CD4-positive, alpha-beta T cell treated with Interleukin-12 subunit alpha and Interleukin-12 subunit beta, for 1 hour (primary cell): ENCODE data around the gene ADAMTS16.

ENCODE experiments used
- DNase-seq: peaks from one replicate; pipeline ENCODE4 v3.0.0-alpha.2; 2020

Gene ADAMTS16

DNA sequence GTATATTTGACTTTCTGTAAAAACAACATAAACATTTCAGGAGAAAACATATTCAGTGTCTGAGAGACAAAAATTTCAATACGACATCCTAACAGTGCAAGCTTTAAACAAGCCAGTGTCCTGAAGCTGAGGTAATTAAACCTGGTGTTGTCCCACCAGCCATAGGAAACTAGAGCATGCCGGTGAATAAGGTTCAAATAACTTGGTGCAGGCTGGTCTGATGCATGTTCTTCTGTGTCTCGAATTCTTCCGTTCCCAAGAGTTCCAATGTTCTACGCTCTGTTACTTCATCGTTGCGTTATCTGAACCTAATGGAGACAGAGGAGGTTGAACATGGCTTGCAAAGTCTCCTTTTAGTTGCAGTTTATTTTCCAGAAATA lies 48.9 kb downstream of the ADAMTS16 start:
- no peak for DNase-seq

DNA sequence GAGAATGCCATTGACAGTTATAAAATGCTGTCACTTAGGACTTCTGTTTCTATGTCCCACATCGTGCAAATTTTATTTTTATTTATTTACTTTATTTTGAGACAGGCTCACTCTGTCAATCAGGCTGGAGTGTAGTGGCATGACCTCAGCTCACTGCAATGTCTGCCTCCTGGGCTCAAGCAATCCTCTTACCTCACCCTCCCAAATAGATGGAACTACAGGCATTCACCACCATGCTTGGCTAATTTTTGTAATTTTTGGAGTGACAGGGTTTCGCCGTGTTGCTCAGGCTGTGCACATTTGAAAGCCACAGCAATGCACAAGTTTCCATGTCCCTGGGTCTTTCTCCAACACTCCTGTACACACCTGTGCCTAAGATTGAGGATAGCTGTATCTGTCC lies 51.8 kb downstream of the ADAMTS16 start:
- no peak for DNase-seq

DNA sequence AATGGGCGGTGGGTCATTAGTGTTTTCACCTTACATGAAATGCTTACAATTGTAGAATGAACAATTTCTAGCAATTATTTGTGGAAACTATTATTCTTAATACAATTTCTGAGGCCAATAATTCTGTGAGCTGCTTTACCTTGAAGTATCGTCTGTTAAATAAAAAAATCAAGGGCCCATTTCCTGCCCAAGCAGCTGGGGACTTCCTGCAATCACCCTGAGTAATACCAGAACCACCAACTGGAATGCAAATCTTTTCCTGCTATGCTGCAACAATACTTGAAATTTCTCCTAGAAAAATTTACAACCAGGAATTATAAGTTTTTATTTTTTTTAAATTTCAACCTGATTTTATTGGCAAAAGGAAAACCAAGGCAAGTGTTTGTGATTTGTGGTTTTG lies 52.6 kb downstream of the ADAMTS16 start:
- DNase-seq = no peak

DNA sequence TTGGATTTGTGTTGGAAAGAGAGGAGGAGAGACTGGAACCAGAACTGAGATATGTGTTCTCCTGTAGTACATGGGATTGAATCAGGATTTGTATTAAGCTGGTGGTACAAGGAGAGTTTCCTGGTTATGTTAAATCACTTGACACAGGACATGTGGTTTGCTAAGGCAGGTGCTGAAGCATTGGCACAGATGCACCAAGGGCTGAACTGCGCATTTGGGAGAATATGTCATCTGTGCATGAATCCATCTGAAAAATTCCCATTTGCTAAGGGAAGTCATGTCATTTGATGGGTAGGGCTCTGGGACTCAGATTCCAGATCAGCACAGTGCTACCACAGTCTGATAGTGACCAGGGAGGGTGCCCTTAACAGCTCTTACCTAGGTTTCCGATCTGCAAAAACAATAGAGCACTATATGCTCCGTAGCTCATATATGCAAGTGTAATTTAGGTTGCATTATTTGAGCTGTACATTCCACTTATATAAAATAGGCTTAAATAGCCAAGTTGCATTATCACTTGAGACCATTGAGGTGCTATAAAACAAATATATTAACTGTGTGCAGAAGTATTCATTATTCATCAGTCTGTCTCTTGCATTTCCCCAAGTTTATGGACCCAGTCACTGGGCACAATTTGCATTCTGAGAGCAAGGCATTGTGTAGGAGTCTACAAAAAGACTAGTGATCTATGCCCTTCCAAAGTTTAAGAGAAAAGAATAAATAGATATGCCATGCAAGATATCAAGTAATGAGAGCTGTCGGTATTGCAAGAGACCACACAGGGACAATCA lies 55.2 kb downstream of the ADAMTS16 start:
- no peak for DNase-seq

DNA sequence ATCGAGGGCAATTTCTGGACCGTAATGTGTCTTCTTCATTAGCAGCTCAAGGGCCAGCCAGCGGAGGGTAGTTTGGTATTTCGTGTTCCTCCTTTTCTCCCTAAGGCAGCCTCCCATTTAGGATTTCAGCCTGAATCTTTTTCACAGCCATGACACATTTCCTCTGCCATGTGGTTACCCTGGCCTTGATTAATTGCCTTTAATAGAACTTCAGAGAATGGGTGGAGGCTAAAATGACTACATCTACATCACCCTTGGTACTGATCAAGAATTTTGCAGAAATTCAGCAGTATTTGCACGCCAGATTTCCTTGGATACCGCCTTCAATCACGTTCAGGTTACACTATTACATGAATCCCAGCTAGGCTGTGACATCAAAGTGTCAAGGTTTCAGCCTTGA lies 58.0 kb downstream of the ADAMTS16 start:
- DNase-seq = no peak

DNA sequence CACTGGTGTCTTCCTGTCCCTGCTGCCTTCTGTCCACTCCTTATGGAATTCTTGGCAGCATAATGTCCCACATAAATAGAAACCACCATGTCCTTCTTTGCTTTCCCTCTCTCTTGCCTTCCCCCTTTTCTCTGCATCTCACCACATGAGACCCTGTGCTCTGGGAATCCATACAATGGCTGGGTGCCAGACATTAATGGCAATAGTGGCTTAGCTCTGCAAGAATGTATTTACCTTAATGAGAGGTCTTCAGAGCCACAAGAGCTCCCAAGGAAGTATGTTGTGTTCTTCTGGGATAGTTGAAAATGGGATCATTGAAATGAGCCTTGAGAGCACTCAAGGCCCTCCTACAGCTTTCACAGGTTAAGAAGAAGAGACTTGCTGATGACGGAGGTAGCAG lies 58.7 kb downstream of the ADAMTS16 start:
- DNase-seq = no peak

DNA sequence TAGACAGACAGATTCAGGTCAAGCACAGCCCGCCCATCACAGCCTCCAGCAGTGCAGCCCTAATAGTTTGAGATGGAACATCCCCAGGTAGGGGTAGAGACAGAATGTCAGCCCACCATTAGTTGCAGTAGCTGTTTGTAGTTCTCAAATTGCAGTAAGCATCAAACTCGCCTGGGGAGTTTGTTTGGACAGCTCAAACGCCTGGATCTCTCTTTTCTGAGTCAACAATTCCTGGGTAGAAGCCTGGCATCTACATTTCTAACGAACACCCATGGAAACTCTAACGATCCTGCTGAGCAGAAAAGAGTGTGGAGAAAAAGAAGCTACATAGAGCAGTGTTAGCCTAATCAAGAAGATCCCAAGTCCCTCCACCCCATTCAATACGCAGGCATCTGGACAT lies 59.4 kb downstream of the ADAMTS16 start:
- no peak for DNase-seq

DNA sequence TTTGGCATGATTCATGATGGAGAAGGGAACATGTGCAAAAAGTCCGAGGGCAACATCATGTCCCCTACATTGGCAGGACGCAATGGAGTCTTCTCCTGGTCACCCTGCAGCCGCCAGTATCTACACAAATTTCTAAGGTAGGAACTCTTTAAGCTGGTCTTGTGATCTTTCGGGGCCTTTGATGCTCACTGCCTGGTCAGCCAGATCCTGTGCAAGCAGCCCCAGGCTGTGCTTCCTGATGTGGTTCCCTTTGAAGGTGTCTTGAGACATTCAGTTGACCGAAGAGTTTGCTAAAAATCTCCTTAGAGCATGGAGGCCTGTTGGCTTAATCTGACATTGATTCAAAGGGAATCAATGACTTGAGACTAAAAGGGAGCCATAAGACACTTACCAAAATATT lies 60.0 kb downstream of the ADAMTS16 start:
- no peak for DNase-seq

DNA sequence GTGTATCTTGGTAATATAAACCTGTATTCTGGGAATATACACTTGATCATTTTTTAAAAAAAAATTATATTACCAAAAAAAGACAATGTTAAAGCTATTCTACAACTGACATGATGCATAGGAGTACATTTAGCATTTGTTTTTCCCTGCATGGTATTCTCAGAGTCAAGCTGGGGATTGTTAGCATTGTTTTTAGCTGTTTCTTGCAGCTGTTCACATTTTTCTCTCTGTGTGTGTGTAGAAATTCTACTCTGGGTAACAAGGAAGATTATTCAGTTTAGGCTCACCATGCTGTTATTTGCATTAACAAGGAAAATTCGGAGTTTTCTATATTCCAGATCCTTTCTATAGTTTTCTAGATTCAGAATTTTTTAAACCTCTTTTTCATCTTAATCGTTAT lies 62.2 kb downstream of the ADAMTS16 start:
- DNase-seq = no peak

DNA sequence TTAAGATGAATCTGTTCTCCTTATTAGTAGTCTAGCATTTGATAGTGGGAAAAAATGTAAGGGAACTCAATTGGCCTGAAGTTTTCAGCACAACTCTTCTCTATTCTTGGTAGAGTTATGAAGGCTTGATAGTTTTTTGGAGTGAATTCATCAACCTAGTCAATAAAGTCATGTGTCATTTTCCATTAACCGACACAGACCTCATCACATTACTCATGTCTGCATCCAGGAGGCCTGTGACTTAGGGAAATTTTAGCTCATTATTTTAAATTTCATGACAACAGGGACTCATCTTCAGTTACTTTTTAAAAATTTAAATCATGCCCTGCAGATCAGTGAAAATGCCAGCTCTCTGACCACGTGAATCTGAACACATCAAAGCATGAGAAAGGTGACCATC lies 63.3 kb downstream of the ADAMTS16 start:
- no peak for DNase-seq

DNA sequence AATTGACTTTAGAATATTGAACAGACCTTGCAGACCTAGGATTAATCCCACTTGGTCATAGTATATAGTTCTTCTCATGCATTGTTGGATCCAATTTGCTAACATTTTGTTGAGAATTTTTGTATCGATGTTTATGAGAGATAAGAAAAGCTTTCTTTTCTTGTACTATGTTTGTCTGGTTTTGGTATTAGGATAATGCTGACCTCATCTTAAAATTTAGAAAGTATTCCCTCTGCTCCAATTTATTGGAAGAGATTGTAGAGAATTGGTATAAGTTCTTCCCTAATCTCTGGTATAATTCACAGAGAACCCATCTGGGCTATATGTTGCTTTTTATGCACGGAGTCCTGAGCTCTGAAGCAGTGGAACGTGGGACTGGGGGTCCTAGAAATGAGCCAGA lies 67.7 kb downstream of the ADAMTS16 start:
- no peak for DNase-seq

DNA sequence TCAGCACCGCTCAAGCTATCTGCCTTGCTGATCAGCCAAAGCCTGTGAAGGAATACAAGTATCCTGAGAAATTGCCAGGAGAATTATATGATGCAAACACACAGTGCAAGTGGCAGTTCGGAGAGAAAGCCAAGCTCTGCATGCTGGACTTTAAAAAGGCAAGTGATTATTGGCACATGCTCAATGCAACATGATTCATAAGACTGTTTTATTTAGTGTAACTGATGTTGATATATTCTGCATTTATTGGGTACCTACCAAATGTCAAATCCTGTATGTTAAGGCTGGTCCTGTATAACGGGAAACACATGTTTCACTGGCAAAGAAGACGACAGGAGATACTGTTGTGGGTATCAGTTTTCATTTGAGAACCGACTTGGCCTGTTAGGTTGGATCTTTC lies 69.0 kb downstream of the ADAMTS16 start:
- no peak for DNase-seq

DNA sequence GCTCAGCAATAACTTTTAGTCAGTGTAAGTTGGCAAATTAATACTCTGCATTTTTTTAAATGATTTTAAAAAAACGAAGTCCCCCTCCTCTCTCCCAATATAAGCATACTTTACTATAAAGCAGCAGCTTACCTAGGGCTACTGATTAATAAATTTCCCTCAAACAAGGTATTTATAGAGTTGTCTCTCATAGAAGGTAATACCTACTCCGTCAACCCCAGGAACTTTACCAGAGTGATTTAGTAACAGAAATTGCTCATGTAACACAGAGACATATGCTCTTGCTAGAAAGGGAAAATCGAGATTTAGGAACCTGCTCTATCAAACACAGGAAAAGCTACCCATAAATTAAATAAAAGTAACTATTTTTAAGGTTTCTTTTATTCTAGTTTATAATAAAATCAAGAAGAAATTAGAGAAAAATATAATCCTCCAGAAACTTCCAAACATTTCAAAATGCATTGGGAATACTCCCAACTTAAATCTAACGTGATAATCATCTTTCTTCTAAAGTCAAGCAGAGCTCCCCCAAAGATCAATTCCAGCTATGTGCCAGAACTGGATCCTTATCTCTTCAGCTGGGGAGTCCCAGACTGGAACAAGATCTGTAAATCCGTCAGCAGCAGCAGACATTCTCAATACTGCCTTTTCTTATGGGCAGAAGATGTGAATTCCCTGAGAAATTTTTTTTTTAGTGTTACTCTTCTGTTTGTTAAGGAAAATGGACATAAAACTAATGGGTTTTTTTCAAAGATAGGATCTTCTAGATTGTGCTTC lies 69.6 kb downstream of the ADAMTS16 start:
- DNase-seq = no peak

DNA sequence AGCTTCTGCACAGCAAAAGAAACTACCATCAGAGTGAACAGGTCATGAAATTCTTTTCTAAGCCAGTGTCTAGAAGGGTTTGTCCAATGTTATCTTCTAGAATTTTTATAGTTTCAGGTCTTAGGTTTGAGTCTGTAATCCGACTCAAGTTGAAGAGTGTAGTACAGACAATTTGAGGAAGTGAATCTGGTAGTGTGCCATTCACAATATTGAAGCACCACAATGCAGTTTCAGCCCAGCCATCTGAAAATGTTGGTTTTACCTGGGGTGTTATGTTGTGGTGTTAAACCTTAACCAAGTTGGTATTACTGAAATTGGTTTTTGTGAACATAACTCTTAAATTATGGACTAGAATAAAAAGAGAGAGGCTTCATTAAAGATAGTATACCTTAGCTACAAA lies 77.2 kb downstream of the ADAMTS16 start:
- no peak for DNase-seq

DNA sequence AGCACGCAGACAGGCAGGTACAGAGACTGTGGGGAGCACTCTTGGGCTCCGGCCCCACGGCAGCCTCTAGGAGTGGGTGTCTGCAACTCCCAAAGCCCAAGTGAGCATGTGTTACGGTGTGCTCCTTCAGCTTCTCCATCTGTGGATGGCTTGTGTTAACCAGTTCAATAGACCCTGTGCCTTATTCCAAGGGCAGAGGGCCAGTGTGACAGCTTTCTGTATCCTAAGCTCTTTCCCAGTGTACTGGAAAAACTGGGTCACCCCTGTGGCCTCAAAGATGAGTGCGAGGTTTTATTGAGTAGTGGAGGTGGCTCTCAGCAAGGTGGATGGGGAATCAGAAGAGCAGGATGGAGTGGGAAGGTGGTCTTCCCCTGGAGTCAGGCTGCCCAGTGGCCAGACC lies 78.3 kb downstream of the ADAMTS16 start:
- no peak for DNase-seq

DNA sequence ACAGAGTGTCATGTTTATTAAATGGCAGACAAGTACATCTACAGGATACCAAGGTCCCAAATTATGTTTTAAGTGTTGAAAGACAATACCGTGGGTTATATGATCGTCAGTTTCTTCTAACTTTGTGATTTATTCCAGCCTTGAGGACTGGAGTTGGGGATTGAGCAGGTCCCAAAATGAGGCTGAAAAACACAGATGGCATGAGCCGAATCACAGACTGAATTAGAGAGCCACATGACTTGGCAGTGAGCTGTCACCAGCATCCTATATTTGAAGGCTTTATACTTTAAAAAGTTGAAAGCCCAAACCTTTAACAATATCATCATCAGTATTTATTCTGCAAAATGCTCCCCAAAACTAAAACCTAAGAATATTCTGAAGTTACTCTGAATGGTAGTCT lies 79.4 kb downstream of the ADAMTS16 start:
- no peak for DNase-seq

DNA sequence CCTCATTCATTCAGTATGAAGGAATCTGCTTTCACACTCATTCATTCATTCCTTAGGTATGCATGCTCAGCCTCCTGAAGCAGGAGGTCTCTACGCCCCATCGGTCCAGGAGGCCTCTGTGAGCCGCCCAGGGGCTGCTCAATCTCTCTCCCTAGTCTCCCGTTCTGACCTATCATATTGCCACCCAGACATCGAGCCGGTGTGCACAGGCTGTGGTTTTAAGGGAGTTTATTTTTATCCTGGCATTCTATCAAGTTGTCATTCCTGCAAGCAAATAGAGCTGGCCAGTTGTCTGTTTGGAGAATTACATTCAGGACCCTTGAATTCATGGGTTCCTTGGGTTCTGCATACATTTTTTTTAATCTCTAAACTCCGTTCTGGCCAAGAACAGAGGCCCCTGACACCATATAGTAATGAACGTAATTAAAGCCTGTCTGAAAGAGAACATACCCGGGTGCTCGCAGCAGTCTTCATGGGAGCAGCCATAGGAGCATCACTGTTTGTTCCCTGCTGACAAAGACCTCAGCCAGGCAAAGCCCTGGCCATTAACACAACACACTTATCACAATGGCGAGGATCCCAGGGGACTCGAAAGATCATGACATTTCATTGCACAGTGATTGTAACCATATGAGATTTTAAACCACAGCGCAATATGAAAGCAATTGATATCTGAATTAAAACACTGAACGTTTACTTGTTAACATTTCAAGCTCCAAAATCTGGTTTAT lies 80.9 kb downstream of the ADAMTS16 start:
- DNase-seq = no peak

DNA sequence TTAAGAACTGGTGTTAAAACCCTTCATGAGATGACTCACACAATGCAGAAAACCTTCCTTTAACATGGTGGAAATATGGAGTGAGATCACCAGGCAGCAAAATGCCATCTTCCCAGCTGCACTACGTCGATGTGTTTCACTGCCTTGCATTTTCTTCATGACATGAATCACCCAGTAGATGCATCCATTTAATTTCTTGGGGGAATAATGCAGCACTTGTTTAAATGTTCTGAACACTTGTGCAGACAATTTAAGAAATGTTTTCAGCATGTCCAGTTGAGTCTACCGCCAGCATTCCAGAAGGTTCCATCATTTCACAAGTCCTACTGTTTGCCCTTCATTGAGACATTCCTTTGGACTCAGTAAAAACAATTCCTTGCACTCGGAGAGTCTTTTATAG lies 81.6 kb downstream of the ADAMTS16 start:
- DNase-seq = no peak

DNA sequence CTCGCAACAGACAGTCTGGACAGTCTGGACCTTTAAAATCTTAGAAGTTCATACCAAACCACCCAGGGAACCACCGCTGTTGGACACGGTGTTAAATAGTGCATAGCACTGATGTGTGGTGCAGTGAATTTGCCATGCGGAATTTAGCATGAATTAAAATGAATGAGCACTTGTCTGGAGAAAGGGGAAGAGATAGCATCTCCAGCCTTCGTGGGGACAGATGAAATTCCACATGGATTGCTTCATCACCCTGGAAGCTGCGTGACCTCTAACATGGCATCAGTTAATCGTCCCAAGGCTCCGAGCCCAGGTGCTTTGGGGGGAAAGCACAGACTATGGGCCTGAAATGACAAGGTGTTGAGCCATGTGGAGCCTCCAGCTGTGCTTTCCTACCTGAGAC lies 91.4 kb downstream of the ADAMTS16 start:
- DNase-seq = no peak

DNA sequence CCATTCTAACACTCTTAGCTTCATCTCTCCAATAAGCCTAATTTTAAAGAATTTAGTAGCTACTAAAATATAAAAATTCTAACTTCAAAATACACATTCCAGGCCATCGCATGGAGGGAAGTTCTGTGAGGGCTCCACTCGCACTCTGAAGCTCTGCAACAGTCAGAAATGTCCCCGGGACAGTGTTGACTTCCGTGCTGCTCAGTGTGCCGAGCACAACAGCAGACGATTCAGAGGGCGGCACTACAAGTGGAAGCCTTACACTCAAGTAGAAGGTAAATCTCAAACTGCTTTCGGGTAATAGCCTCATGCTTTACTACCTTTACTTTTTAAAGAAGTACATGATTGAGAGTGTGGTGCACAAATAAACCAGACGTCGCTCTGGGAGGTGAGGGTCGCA lies 94.8 kb downstream of the ADAMTS16 start:
- no peak for DNase-seq

DNA sequence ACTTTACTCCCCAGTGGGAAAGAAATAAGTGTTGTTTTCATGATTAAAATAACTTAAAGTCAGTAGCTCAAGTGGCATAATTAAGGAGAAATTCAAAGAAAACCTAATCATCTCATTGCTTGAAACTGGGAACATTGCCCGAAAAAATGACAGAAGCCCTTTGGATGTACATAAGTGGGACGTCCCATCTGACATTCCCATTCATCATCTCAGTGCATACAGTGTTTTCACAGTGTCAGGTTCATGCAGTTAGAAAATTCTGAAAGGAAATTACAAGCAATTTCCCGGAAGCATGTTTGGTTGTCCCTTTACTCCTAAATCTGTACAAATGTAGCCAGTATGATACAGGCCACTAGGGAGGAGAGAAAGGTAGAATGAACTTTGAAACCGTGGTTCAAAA lies 95.6 kb downstream of the ADAMTS16 start:
- no peak for DNase-seq

DNA sequence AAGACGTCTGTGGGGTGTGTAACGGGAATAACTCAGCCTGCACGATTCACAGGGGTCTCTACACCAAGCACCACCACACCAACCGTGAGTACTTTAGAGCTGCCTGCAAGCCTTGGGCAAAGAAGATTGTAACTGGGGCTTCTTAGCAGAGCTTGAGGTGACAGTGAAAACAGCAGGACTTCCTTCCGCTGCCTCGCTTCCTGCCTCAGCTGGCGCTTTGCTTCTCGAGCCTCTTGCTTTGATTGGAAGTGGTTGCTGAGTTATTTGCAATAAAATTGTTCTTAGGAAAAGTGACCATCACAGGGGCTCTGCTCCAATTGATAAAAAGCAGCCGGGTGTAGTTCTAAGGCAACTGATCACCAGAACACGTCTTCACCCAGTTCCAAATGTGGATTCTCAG lies 99.1 kb downstream of the ADAMTS16 start:
- DNase-seq = no peak

DNA sequence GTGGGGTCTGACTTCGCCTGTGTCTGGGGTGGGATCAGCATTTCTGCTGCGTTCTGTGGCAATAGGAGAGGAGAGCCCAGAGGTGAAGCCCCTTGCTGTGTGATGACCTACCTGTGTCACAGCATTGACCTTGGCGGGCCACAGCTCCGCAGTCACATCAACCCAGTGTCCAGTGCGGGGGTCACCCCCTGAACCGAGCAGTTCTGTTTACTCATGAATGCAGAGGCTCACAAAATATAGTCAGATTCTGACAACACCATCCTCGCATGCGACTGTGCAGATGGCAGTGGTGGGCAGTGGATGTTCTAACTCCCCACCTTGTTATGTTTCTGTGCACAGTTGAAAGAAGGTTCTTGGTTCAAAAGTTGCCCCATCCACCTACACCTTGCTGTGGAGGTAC lies 100.1 kb downstream of the ADAMTS16 start:
- no peak for DNase-seq

DNA sequence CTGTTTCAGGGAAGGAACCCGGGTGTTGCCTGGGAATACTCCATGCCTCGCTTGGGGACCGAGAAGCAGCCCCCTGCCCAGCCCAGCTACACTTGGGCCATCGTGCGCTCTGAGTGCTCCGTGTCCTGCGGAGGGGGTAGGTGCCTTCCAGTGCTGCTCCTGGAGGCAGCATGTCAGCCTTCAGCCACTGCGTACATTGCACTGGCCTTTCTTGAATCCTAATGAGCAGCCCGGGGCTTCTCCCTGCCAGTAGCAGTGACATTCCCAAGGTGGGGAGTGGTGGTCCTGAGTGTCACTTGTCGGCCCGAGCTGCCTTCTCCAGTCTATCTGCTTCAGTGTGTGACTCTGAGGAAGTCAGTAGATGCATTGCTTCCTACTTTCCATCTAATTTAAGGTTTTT lies 101.9 kb downstream of the ADAMTS16 start:
- no peak for DNase-seq
